ENCODE measurements around the gene HIC1. TPM values are rescaled to one million over a fixed set of nuclear protein-coding genes. Genes with fewer than 3 reads are reported as not detected.

Gene HIC1
- total RNA-seq, 1 donor from 2014 or later, result 21.6 TPM

GRCh38 chr17:2071024-2071385 lies 16.1 kb downstream of the HIC1 start:
- H3K36me3 Mint-ChIP-seq, result peaks cover 12% of the 10 kb centered on the region
- H3K27ac Mint-ChIP-seq, result no peak overlapping the region
- no peaks in the 10 kb centered on the region for H3K9me3 Mint-ChIP-seq
- peaks cover 48% of the 10 kb centered on the region for H3K4me1 Mint-ChIP-seq (ENCODE audit: unreplicated experiment)
- DNase-seq (ENCODE audit: extremely low spot score, unreplicated experiment), result no peak
- H3K27me3 Mint-ChIP-seq, result no peaks in the 10 kb centered on the region
- H3K4me3 Mint-ChIP-seq, result no peak overlapping the region
- no peak for TF ChIP-seq CTCF (conservative IDR thresholded peaks at IDR 0.05)

GRCh38 chr17:2071455-2072281 lies 16.8 kb downstream of the HIC1 start:
- no peaks in the 10 kb centered on the region for H3K27me3 Mint-ChIP-seq
- H3K27ac Mint-ChIP-seq, result no peak overlapping the region
- peaks cover 11% of the 10 kb centered on the region for H3K36me3 Mint-ChIP-seq
- no peak overlapping the region for H3K4me3 Mint-ChIP-seq
- no peak for DNase-seq (ENCODE audit: extremely low spot score, unreplicated experiment)
- no peak for TF ChIP-seq CTCF (conservative IDR thresholded peaks at IDR 0.05)
- peaks cover 54% of the 10 kb centered on the region for H3K4me1 Mint-ChIP-seq (ENCODE audit: unreplicated experiment)
- H3K9me3 Mint-ChIP-seq, result no peaks in the 10 kb centered on the region

- Mint-ChIP-seq H3K4me1 (ENCODE audit: unreplicated experiment) (peaks cover 49% of the 10 kb centered on the region), H3K27ac (peak overlapping the region; percentile 85)
These were observed 20.0 kb downstream of the HIC1 start for GRCh38 chr17:2074919-2075318.

DNA sequence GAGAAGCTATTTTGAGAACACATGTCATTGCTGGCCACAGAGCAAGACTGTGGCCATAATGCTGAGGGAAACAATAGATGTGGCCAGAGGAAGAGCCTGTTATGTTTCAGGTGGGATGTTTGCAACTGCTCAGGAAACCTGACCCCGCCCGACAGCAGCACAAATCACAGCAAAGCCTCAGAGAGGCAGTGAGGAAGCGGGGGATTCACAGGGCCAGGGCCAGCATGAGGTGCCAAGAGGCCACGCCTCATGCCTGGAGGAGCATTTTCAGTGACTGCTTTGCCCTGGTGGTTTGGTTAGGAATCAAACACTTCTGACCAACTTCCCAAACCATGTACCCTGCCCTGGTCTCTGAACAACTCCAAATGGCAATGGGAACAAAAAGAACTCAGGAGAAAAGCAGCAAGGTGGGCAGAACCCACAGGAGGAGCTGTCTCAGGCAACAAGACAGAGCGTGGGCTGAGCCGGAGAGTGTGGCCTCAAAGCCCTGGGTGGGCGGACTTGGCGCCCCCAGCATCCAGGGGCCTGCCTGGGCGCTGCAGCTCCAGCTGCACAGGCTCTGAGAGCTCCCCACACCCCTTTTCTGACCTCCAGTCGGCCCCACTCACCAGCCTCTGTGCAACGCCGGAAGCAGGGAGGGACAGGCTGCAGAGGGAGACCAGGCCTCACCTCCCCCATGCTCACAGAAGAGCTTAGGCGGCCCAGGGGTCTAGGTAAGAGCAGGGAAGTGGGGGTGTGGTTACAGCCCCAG lies 20.6 kb downstream of the HIC1 start:
- Mint-ChIP-seq H3K9me3 (no peaks in the 10 kb centered on the region), H3K27me3 (no peaks in the 10 kb centered on the region)
- DNase-seq (ENCODE audit: extremely low spot score, unreplicated experiment), result no peak

More at GRCh38 chr17:2074919-2075318, 20.0 kb downstream of the HIC1 start:
- DNase-seq (ENCODE audit: extremely low spot score, unreplicated experiment), result no peak
- Mint-ChIP-seq H3K9me3 (no peaks in the 10 kb centered on the region), H3K4me3 (no peak overlapping the region), H3K27me3 (no peaks in the 10 kb centered on the region), H3K36me3 (peaks cover 27% of the 10 kb centered on the region)
- TF ChIP-seq CTCF (conservative IDR thresholded peaks at IDR 0.05), result no peak

More for the DNA sequence above, 20.6 kb downstream of the HIC1 start:
- H3K36me3 Mint-ChIP-seq, result peaks cover 27% of the 10 kb centered on the region
- H3K4me3 Mint-ChIP-seq, result peak overlapping the region; percentile 56
- peak; percentile 16 for TF ChIP-seq CTCF (conservative IDR thresholded peaks at IDR 0.05)
- H3K4me1 Mint-ChIP-seq (ENCODE audit: unreplicated experiment), result peaks cover 46% of the 10 kb centered on the region
- peak overlapping the region; percentile 85 for H3K27ac Mint-ChIP-seq

Measured in type B pancreatic cell (in vitro differentiated cells).